ENCODE results near the gene ARHGEF3. TPM values are rescaled to one million over a fixed set of nuclear protein-coding genes. Genes with fewer than 3 reads are reported as not detected.
A peak's percentile ranks its signal among the peaks of the same experiment; 100 is the strongest.

The ARHGEF3 gene
- total RNA-seq, 2 experiments from 2014 or later, result 81.2 to 88.2 TPM

DNA sequence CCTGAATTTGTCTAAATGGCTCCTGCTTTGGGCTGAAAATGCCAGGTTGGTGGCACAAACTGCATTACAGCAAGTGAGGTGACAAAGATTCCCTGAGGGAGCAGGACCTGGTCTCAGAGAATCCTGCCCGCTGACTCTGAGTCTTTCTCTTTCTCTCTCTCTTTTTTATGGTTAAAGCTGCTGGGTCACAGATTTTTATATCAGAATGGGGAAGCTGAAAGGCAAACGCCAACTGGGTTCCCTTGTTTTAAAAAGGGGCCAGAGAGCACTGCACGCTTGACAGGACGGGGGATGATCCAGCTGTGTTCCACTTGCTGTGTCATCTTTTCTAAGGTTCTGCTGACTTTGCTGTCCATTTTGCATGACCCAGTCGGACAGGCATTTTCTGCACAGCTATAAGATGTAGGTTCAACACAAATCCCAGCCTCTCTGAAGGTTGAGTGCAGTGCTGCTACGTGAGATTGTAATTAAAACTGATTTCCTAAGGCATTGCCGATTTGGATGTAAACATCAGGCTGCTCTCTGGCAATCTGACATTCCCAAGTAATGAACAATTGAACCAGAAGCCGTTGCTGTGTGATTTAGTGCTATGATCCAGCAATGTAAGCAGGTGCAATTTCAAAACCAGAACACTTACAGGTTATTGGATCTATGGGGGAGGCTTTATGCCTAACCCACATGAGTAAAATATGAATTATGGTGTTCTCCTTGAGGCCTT, 25.8 kb downstream of the ARHGEF3 start:
- DNase-seq, result no peak
- H3K27ac Mint-ChIP-seq, result peak overlapping the region; percentile 84
- no peaks in the 10 kb centered on the region for H3K9me3 Mint-ChIP-seq
- H3K4me1 Mint-ChIP-seq, result peaks cover 82% of the 10 kb centered on the region
- H3K27me3 Mint-ChIP-seq, result no peaks in the 10 kb centered on the region
- peak overlapping the region; percentile 54 for H3K4me3 Mint-ChIP-seq
- peaks cover 66% of the 10 kb centered on the region for H3K36me3 Mint-ChIP-seq

- Mint-ChIP-seq H3K27me3 (no peaks in the 10 kb centered on the region), H3K4me1 (peaks cover 78% of the 10 kb centered on the region), H3K27ac (peak overlapping the region; percentile 84), H3K9me3 (no peaks in the 10 kb centered on the region), H3K4me3 (peak overlapping the region; percentile 54), H3K36me3 (peaks cover 61% of the 10 kb centered on the region)
- no peak for DNase-seq
These were observed 26.3 kb downstream of the ARHGEF3 start for GRCh38 chr3:56775445-56775837.

DNA sequence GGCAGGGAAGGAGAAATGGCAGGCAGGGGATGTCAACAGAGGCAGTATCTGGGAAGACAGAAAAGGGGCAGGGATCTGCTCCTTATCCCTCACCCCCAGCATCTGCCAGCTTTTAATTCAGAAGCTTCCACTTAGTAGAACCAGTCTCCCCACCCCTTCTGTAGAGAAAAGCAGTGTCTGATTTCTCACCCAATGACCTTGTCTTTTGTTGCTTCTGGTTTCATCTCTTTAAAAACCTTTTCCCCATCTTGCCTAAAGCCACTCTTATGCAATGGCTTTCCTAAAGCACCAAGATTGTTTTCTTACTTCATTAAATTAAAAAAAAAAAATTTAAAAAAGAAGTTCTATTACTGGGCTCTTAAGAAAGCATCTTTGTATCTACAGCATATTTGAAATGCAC, 27.8 kb downstream of the ARHGEF3 start:
- Mint-ChIP-seq H3K27ac (peak overlapping the region; percentile 84), H3K27me3 (no peaks in the 10 kb centered on the region), H3K36me3 (peaks cover 56% of the 10 kb centered on the region)

DNA sequence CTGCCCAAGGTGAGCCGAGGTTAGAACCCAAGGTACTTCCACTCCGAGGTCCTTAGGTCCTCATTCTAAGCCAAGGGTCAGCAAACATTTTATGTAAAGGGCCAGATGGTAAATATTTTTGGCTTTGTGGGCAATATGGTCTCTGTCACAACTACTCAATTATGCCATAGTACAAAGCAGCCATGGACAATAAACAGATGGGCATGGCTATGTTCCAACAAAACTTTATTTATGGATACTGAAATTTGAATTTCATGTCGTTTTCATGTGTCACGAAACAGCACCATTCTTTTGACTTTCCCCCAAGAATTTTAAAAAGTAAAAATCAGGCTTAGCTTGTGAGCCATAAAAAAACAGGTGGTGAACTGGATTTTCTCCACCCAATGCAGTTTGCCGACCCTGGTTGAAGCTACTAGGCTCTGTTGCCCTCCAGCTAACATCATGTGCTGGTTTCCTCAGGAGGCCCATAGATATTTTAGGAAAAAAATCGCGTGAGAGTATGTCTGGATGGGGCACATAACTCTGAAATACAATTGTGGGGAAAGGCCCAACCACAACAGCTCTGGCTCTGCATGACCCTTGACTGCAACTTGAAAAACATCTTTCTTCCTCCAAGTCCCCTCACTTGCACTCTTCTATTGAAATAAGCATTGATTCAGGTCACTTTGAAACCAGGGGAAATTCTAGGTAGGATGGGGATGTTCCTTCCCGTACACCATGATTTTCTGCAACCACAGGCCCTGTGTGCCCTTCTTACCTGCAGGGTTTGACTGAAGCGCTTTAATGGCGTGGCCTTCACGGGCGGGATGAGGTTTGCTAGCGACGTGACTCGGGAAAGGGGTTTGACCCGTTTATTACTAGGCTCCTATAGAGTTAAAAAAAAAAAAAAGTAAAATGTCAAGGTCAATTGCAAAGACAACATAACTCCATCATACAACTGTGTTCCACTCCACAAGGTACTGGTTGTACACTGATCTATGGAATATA, 28.5 kb downstream of the ARHGEF3 start:
- Mint-ChIP-seq H3K4me3 (peak overlapping the region; percentile 11), H3K27me3 (no peaks in the 10 kb centered on the region), H3K36me3 (peaks cover 60% of the 10 kb centered on the region), H3K27ac (peak overlapping the region; percentile 84), H3K9me3 (no peaks in the 10 kb centered on the region), H3K4me1 (peaks cover 75% of the 10 kb centered on the region)
- DNase-seq, result no peak

More for the DNA sequence above, 27.8 kb downstream of the ARHGEF3 start:
- no peak for DNase-seq
- no peaks in the 10 kb centered on the region for H3K9me3 Mint-ChIP-seq
- peaks cover 74% of the 10 kb centered on the region for H3K4me1 Mint-ChIP-seq
- H3K4me3 Mint-ChIP-seq, result no peak overlapping the region

DNA sequence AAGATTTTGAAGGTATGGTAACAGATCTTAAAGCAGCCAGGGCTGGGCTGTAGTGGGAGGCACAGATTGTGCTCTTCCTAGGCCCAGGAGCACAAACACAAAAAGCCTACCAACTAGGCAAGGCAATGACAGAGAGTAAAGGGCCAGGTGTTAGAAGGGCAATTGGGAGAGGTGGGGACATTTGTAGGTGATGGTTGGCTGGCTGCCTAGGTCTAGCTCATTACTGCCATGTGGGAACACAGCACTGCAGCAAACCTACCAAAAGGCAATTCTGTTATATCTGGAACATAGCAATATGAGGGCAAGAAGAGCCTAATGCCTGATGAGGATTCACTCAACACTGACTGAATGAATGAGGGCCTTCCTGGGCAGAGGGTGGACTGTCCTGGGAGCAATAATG, 30.4 kb downstream of the ARHGEF3 start:
- H3K36me3 Mint-ChIP-seq, result peaks cover 57% of the 10 kb centered on the region
- peaks cover 65% of the 10 kb centered on the region for H3K4me1 Mint-ChIP-seq

DNA sequence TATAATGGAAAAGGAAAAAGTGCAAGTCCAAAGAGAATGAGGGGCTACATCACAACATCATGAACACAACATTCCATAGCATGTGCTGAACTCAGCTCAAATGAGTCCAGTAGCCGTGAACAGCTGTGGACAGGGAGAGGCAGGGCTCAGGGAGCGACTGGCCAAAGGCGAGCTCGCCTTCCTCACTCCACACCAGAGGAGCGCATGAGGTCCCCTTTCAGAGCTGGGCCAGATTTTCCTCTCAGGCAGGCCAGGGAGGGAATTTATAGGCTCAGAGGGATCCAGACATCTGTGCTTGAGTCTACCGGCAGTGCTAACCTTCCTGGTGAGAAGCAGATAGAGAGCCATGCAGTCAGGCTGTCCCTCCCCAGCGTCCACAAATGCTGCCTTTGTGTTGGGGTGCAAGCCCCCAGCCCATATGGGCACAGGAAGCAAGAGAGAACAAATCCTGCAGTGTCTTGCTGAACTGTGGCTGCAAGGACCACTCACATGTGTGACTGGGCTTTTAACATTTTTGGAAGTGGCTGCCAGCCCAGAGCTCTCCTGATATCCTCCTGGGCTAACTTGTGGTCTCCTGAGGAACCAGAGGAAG, 32.5 kb downstream of the ARHGEF3 start:
- Mint-ChIP-seq H3K4me1 (peaks cover 64% of the 10 kb centered on the region), H3K36me3 (peaks cover 64% of the 10 kb centered on the region), H3K27ac (peak overlapping the region; percentile 52)

More for the DNA sequence above, 30.4 kb downstream of the ARHGEF3 start:
- H3K9me3 Mint-ChIP-seq, result no peaks in the 10 kb centered on the region
- DNase-seq, result no peak
- no peak overlapping the region for H3K4me3 Mint-ChIP-seq
- no peaks in the 10 kb centered on the region for H3K27me3 Mint-ChIP-seq
- H3K27ac Mint-ChIP-seq, result peak overlapping the region; percentile 72

DNA sequence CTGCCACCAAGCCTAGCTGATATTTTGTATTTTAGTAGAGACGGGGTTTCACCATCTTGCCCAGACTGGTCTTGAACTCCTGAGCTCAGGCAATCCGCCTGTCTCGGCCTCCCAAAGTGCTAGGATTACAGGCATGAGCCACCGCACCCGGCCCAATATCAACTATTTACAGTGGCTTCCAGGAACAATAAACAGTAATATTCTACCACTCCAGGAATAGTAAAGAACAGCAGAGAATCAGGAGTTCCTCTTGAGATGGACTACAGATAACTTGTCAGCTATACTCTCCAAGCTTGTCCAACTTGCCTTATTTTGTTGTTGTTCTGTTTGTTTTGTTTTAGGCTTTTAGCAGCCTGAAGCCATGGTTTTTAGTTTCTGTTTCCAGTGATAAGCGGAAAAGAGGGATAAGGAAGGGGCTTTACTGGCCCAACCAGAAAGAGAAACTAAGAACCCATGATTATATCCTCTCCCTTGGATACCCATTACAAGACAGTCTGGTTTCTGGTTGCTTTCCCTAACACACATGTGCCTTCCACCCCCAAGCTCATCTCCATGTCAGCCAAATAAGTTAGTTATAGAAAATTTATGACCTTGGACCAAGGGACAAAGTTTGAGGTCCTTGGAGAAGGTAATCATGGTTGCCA, 36.7 kb downstream of the ARHGEF3 start:
- Mint-ChIP-seq H3K27me3 (no peaks in the 10 kb centered on the region), H3K27ac (peak overlapping the region; percentile 84), H3K36me3 (peaks cover 68% of the 10 kb centered on the region), H3K9me3 (peaks cover 2% of the 10 kb centered on the region), H3K4me3 (no peak overlapping the region), H3K4me1 (peaks cover 79% of the 10 kb centered on the region)
- DNase-seq, result no peak

More for the DNA sequence above, 32.5 kb downstream of the ARHGEF3 start:
- no peak for DNase-seq
- H3K9me3 Mint-ChIP-seq, result no peaks in the 10 kb centered on the region
- H3K27me3 Mint-ChIP-seq, result no peaks in the 10 kb centered on the region
- no peak overlapping the region for H3K4me3 Mint-ChIP-seq

GRCh38 chr3:56764184-56764583, 37.6 kb downstream of the ARHGEF3 start:
- peak overlapping the region; percentile 11 for H3K4me3 Mint-ChIP-seq
- H3K27ac Mint-ChIP-seq, result peak overlapping the region; percentile 84

GRCh38 chr3:56763233-56763632, 38.5 kb downstream of the ARHGEF3 start:
- Mint-ChIP-seq H3K27me3 (no peaks in the 10 kb centered on the region), H3K27ac (peak overlapping the region; percentile 64), H3K4me1 (peaks cover 81% of the 10 kb centered on the region), H3K36me3 (peaks cover 67% of the 10 kb centered on the region), H3K9me3 (peaks cover 2% of the 10 kb centered on the region), H3K4me3 (no peak overlapping the region)
- DNase-seq, result no peak

More at GRCh38 chr3:56764184-56764583, 37.6 kb downstream of the ARHGEF3 start:
- Mint-ChIP-seq H3K36me3 (peaks cover 70% of the 10 kb centered on the region), H3K9me3 (peaks cover 2% of the 10 kb centered on the region), H3K4me1 (peaks cover 81% of the 10 kb centered on the region), H3K27me3 (no peaks in the 10 kb centered on the region)
- DNase-seq, result no peak

GRCh38 chr3:56762718-56763117, 39.0 kb downstream of the ARHGEF3 start:
- Mint-ChIP-seq H3K4me1 (peaks cover 81% of the 10 kb centered on the region), H3K9me3 (peaks cover 2% of the 10 kb centered on the region), H3K36me3 (peaks cover 67% of the 10 kb centered on the region), H3K27ac (peak overlapping the region; percentile 64), H3K27me3 (no peaks in the 10 kb centered on the region), H3K4me3 (no peak overlapping the region)
- no peak for DNase-seq

GRCh38 chr3:56761887-56762651, 39.7 kb downstream of the ARHGEF3 start:
- no peak overlapping the region for H3K4me3 Mint-ChIP-seq
- peaks cover 2% of the 10 kb centered on the region for H3K9me3 Mint-ChIP-seq
- peaks cover 70% of the 10 kb centered on the region for H3K36me3 Mint-ChIP-seq
- H3K27ac Mint-ChIP-seq, result peak overlapping the region; percentile 64
- no peaks in the 10 kb centered on the region for H3K27me3 Mint-ChIP-seq
- H3K4me1 Mint-ChIP-seq, result peaks cover 85% of the 10 kb centered on the region
- DNase-seq, result no peak

DNA sequence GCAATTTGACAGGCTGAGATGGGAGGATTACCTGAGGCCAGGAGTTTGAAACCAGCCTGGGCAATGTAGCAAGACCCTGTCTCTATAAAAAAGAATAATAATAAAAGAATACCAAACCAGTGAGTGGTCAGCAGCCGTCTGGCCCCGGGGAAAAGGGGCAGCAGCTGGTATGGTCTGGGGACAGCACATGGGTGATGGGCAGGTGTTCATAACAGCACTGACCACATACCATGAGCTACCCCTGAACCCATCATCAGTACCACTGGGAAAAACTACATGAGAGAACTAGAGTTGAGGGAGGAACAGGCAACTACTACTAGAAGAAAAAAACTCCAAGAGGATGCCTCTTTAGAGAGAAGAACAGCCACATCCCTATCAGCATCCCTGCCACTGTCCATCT, 40.7 kb downstream of the ARHGEF3 start:
- Mint-ChIP-seq H3K27me3 (no peaks in the 10 kb centered on the region), H3K27ac (peak overlapping the region; percentile 96), H3K36me3 (peaks cover 71% of the 10 kb centered on the region), H3K9me3 (peaks cover 2% of the 10 kb centered on the region), H3K4me1 (peaks cover 85% of the 10 kb centered on the region), H3K4me3 (no peak overlapping the region)
- DNase-seq, result no peak

DNA sequence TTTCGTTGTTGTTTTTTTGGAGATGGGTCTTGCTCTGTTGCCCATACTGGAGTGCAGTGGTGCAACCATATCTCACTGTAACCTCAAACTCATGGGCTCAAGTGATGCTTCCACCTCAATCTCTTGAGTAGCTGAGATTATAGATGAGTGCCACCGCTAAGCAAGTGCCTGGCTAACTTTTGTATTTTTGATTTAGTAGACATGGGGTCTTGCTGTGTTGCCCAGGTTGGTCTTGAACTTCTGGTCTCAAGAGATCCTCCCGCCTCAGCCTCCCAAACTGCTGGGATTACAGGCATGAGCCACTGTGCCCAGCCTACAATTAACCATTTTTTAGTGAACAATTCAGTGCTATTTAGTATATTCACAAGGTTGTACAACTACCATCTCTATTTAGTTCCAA, 42.2 kb downstream of the ARHGEF3 start:
- no peak for DNase-seq
- peak overlapping the region; percentile 96 for H3K27ac Mint-ChIP-seq
- peaks cover 2% of the 10 kb centered on the region for H3K9me3 Mint-ChIP-seq
- H3K36me3 Mint-ChIP-seq, result peaks cover 75% of the 10 kb centered on the region
- H3K27me3 Mint-ChIP-seq, result no peaks in the 10 kb centered on the region
- H3K4me3 Mint-ChIP-seq, result peak overlapping the region; percentile 65
- H3K4me1 Mint-ChIP-seq, result peaks cover 88% of the 10 kb centered on the region

DNA sequence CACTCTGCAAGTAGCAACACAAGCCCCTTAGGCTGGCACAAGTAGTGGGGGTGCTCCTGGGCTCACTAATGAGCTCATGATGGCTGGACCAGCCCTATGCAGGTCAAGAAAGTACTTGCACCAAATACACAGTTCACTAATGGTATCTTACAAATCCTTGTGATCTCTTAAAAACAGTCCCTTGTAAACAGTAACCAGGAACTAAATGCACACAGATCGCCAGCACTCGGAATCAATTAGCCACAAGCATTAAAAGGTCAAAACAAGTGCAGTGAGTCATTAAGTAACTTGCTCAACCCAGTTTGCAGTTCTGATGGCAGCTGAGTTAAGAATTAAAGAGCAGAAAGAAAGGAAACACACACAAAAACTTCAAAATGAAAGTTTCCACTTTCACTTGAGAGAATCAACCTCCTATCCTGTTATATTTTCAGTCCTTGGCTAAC, 43.2 kb downstream of the ARHGEF3 start:
- H3K36me3 Mint-ChIP-seq, result peaks cover 76% of the 10 kb centered on the region
- H3K4me3 Mint-ChIP-seq, result peak overlapping the region; percentile 65
- H3K9me3 Mint-ChIP-seq, result peaks cover 2% of the 10 kb centered on the region
- H3K4me1 Mint-ChIP-seq, result peaks cover 88% of the 10 kb centered on the region
- H3K27me3 Mint-ChIP-seq, result no peaks in the 10 kb centered on the region
- peak overlapping the region; percentile 96 for H3K27ac Mint-ChIP-seq
- peak; percentile 52 for DNase-seq
